K562 (cell line): Measurements from ENCODE around the gene STUB1. TPM values are rescaled to one million over a fixed set of nuclear protein-coding genes. Genes with fewer than 3 reads are reported as not detected.

ENCODE experiments used
- ADNP ChIP-seq: fragments of 200-800 bp; sonication (Bioruptor generic); IDR thresholded peaks from 2 replicates; pipeline ENCODE4 v1.6.1; 2016; ENCODE audit warnings: missing genetic modification characterization, missing compliant biosample characterization
- ASH1L ChIP-seq: fragments of 450-650 bp; IDR thresholded peaks from 2 replicates; pipeline ENCODE4 v1.6.1; 2018; ENCODE audit warnings: borderline replicate concordance, mild to moderate bottlenecking, low read depth; ENCODE audit not compliant: partially characterized antibody
- KDM5B ChIP-seq: fragments of 200-600 bp; sonication (generic); IDR thresholded peaks from 2 replicates; pipeline ENCODE4 v1.6.1; 2012; ENCODE audit warnings: low read depth, mild to moderate bottlenecking, moderate library complexity, low read length, control low read depth, inconsistent platforms; ENCODE audit not compliant: insufficient replicate concordance
- MIER1 ChIP-seq: fragments of 450-650 bp; IDR thresholded peaks from 2 replicates; pipeline ENCODE4 v1.6.1; 2016; ENCODE audit warnings: antibody characterized with exemption, mild to moderate bottlenecking, low read depth
- ZFPM2 ChIP-seq: fragments of 250-450 bp; sonication (Bioruptor Pico); IDR thresholded peaks from 2 replicates; pipeline ENCODE4 v1.5.1; 2022; ENCODE audit warnings: mild to moderate bottlenecking
- ZNF253 ChIP-seq: fragments of 250-450 bp; sonication (Bioruptor Pico); conservative IDR thresholded peaks from 2 replicates; pipeline ENCODE4 v1.6.1; 2021; ENCODE audit warnings: mild to moderate bottlenecking
- ZNF507 ChIP-seq: conservative IDR thresholded peaks from 2 replicates; pipeline ENCODE4 v1.6.1; 2017; ENCODE audit warnings: missing genetic modification characterization, missing compliant biosample characterization
- polyA plus RNA-seq, 8 experiments: library from polyadenylated mRNA; depleted of rRNA in 4 of 8; stranded (reverse) in 5 of 8; unstranded in 3 of 8; fragments of >200 nt; fragmentation: Nextera tagmentation in 2 of 8; fragmentation: Illumina TruSeq in 1 of 8; extraction: Ambion mirVana in 2 of 8; extraction: Trizol in 1 of 8; gene quantifications; 2 replicates each; pipeline versions ENCODE4 v1.2.1 to v1.2.3, GENCODE V29; 2011 to 2014; ENCODE audit warnings: inconsistent platforms in 1 of 8, missing spikeins in 1 of 8
- total RNA-seq, 7 experiments: library from RNA; depleted of rRNA in 6 of 7; stranded (reverse); fragments of >200 nt in 6 of 7; fragmentation: Illumina TruSeq in 2 of 7; extraction: Trizol in 2 of 7; gene quantifications; 2 replicates each; pipeline versions ENCODE4 v1.2.1 to v1.2.3, GENCODE V29; 2011 to 2021; ENCODE audit warnings: low replicate concordance in 1 of 7
- TF ChIP-seq, protein P1 (sequence below): sonication (generic); formaldehyde crosslinking; IDR thresholded peaks from 2 replicates; pipeline ENCODE4 v1.8.0; 2022; ENCODE audit warnings: mild to moderate bottlenecking, missing genetic modification reagents
- TF ChIP-seq, protein P2 (sequence below), 2 experiments: fragments of 450-650 bp; IDR thresholded peaks; 2 replicates each; pipeline ENCODE4 v1.6.1; 2016; ENCODE audit warnings: mild to moderate bottlenecking in 2 of 2, borderline replicate concordance in 1 of 2, low read depth in 1 of 2, moderate library complexity in 1 of 2
- TF ChIP-seq, protein P3 (sequence below), 2 experiments: fragments of 200-800 bp in 1 of 2; sonication (Bioruptor generic) in 1 of 2; sonication (generic) in 1 of 2; formaldehyde crosslinking in 1 of 2; IDR thresholded peaks in 1 of 2; conservative IDR thresholded peaks in 1 of 2; 2 replicates each; pipeline versions ENCODE4 v1.5.0 to v1.6.1; 2016 to 2020; ENCODE audit warnings: missing compliant biosample characterization in 1 of 2, missing genetic modification characterization in 1 of 2, missing genetic modification reagents in 1 of 2
- TF ChIP-seq, protein P4 (sequence below): sonication (generic); formaldehyde crosslinking; IDR thresholded peaks from 2 replicates; pipeline ENCODE4 v1.8.1; 2022; ENCODE audit warnings: missing genetic modification reagents

STUB1 gene
- total and polyA plus RNA-seq, 9 of the 15 experiments (the other 6 are each of a cell fraction or from before 2014, with no cell fraction given): 10.6 to 251 (median 152) TPM

DNA sequence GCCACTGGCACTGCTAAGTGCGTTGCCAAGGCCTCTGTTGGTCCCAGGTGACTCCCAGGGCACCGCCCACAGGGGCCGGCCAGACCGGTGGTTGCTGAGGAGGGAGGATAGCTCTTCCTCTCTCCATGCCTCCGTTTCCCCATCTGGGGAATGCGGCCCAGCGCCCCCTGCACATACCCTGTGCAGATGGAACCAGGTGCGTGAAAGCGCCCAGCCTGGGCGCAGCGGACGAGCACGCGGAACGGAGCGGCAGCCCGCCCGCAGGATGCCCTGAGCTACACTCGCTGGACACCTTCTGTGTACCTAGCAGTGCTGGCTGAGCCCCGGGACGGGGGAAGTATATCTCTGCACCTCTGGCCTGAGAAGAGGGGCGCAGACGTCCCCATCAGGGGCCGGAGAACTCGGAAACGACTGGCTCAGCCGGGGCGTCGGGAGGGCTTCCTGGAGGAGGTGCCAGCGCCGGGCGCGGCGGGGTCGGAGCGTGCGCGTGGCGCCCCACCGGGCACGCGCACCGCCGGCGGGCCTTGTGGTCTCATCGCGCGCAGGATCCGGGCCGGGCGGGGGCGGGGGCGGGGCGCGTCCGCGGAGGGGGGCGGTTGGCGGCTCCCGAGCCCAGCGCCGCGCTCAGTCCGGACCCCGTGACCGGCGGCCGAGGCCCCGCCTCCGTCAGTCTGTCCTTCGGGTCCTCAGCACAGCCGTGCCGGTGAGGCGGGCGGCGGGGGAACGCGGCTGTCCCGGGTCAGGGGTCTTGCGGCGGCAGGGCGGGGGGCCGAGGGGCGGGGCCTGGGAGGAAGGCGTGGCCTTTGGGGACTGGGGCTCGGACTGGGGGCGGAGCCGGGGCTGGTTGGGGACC lies 46.5 kb downstream of the STUB1 start, which contains the start of the genes CCDC78 and HAGHL (continued):
- TF ChIP-seq ZNF253 (CRISPR knock-in tag): no peak
- TF ChIP-seq ASH1L: no peak
- no peak for TF ChIP-seq KDM5B
- TF ChIP-seq ZFPM2 (CRISPR knock-in tag): no peak
- TF ChIP-seq, protein P1, sequence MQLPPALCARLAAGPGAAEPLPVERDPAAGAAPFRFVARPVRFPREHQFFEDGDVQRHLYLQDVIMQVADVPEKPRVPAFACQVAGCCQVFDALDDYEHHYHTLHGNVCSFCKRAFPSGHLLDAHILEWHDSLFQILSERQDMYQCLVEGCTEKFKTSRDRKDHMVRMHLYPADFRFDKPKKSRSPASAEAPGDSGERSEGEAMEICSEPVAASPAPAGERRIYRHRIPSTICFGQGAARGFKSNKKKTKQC (CRISPR knock-in tag): peak; percentile 36; the same call in 1 of the 2 replicates
- TF ChIP-seq, protein P2, sequence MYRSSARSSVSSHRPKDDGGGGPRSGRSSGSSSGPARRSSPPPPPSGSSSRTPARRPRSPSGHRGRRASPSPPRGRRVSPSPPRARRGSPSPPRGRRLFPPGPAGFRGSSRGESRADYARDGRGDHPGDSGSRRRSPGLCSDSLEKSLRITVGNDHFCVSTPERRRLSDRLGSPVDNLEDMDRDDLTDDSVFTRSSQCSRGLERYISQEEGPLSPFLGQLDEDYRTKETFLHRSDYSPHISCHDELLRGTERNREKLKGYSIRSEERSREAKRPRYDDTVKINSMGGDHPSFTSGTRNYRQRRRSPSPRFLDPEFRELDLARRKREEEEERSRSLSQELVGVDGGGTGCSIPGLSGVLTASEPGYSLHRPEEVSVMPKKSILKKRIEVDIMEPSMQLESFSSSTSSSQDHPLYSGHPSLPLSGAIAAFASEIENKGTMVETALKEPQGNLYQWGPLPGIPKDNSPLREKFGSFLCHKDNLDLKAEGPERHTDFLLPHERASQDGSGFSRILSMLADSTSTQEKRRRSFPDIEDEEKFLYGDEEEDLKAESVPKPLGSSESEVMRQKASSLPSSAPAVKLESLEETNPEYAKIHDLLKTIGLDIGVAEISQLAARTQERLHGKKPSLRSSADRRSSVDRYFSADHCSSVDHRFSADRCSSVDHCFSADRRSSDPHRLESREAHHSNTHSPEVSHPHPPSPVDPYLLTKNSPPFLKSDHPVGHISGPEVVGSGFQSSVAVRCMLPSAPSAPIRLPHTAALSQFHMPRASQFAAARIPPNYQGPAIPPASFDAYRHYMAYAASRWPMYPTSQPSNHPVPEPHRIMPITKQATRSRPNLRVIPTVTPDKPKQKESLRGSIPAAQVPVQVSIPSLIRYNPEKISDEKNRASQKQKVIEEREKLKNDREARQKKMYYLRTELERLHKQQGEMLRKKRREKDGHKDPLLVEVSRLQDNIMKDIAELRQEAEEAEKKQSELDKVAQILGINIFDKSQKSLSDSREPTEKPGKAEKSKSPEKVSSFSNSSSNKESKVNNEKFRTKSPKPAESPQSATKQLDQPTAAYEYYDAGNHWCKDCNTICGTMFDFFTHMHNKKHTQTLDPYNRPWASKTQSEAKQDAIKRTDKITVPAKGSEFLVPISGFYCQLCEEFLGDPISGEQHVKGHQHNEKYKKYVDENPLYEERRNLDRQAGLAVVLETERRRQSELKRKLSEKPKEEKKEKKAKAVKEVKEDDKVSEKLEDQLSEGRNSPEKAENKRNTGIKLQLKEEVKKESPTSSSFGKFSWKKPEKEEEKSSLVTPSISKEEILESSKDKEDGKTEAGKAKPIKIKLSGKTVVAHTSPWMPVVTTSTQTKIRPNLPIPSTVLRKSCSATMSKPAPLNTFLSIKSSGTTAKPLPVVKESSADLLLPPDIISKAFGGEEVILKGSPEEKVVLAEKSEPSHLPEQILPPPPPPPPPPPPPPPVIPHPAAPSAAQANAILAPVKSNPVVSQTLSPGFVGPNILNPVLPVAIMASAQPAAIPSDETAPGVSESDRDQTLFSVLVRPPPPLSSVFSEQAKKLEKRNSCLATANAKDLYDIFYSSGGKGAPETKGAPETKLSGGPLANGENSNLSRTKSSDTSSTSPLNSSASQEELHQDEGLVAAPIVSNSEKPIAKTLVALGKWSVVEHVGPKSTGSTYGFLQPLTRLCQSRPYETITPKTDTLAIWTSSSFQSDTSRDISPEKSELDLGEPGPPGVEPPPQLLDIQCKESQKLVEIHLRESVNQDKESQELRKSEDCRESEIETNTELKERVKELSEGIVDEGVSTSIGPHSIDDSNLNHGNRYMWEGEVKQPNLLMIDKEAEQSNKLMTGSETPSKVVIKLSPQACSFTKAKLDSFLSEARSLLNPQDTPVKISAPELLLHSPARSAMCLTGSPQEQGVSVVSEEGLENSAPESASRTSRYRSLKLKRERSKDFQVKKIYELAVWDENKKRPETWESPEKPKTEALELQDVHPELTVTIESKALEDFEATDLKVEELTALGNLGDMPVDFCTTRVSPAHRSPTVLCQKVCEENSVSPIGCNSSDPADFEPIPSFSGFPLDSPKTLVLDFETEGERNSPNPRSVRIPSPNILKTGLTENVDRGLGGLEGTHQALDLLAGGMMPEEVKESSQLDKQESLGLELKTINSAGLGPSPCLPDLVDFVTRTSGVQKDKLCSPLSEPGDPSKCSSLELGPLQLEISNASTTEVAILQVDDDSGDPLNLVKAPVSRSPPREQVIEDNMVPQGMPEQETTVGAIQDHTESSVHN (IDR thresholded peaks at IDR 0.05; ENCODE audit: borderline replicate concordance in 1 of 2, low read depth in 1 of 2): no peak
- TF ChIP-seq ZNF507 (tag): no peak
- no peak for TF ChIP-seq MIER1
- TF ChIP-seq, protein P3, sequence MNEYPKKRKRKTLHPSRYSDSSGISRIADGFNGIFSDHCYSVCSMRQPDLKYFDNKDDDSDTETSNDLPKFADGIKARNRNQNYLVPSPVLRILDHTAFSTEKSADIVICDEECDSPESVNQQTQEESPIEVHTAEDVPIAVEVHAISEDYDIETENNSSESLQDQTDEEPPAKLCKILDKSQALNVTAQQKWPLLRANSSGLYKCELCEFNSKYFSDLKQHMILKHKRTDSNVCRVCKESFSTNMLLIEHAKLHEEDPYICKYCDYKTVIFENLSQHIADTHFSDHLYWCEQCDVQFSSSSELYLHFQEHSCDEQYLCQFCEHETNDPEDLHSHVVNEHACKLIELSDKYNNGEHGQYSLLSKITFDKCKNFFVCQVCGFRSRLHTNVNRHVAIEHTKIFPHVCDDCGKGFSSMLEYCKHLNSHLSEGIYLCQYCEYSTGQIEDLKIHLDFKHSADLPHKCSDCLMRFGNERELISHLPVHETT (CRISPR knock-in tag; conservative IDR thresholded peaks at IDR 0.05 in 1 of 2, IDR thresholded peaks at IDR 0.05 in 1 of 2): peak in 1 of 2 experiments; percentile 79; a peak in 1 of 4 replicates
- TF ChIP-seq, protein P4, sequence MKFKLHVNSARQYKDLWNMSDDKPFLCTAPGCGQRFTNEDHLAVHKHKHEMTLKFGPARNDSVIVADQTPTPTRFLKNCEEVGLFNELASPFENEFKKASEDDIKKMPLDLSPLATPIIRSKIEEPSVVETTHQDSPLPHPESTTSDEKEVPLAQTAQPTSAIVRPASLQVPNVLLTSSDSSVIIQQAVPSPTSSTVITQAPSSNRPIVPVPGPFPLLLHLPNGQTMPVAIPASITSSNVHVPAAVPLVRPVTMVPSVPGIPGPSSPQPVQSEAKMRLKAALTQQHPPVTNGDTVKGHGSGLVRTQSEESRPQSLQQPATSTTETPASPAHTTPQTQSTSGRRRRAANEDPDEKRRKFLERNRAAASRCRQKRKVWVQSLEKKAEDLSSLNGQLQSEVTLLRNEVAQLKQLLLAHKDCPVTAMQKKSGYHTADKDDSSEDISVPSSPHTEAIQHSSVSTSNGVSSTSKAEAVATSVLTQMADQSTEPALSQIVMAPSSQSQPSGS (CRISPR knock-in tag): no peak
- no peak for TF ChIP-seq ADNP (tag)
